SU-DHL-6 (cell line): ENCODE measurements around the gene RPS14.

Experiments
- CTCF ChIP-seq: fragments of 200-600 bp; sonication (generic); IDR thresholded peaks from one replicate; pipeline ENCODE4 v1.5.1; 2017; ENCODE audit warnings: antibody characterized with exemption, mild to moderate bottlenecking, low read length, moderate library complexity; ENCODE audit not compliant: insufficient read depth, poor library complexity, severe bottlenecking
- EZH2phosphoT487 ChIP-seq: fragments of 200-600 bp; sonication (generic), shearing (Covaris generic); conservative IDR thresholded peaks from 2 replicates; pipeline ENCODE4 v1.6.1; 2018; ENCODE audit warnings: mild to moderate bottlenecking, antibody characterized with exemption, low read length, moderate library complexity, mixed read lengths

- TF ChIP-seq CTCF (no peak), EZH2phosphoT487 (no peak)
These were observed 21.2 kb downstream of the RPS14 start for GRCh38 chr5:150428106-150428876.
